Measurements from ENCODE around the gene ALDH3B1.

DNA sequence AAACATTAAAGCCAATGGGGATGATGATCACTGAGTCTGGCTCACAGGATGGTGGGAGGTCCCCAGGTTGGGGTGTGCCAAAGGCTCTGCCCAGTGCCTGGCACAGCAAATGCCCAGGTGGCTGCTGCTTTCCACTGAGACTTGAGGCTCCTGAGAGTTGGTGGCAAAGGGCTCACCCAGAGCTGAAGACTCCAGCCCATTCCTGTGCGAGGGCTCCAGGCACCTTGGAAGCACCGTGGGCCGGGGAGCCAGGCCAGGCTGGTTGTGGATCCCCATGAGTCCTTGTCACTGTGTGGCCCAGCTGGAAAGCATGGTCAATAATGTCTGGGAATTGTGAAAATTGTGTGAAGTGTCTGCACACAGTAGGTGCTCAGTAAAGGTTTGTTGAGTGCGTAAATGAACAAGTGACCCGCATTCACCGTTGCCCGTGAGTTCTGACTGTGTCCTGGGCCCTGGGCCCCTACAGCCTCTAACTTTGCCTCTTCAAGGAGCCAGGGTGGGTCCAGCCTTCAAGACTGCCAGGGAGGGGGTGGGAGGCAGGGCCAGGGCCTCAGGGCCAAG lies 3.4 kb upstream of the ALDH3B1 start:
- TF ChIP-seq, protein P1, sequence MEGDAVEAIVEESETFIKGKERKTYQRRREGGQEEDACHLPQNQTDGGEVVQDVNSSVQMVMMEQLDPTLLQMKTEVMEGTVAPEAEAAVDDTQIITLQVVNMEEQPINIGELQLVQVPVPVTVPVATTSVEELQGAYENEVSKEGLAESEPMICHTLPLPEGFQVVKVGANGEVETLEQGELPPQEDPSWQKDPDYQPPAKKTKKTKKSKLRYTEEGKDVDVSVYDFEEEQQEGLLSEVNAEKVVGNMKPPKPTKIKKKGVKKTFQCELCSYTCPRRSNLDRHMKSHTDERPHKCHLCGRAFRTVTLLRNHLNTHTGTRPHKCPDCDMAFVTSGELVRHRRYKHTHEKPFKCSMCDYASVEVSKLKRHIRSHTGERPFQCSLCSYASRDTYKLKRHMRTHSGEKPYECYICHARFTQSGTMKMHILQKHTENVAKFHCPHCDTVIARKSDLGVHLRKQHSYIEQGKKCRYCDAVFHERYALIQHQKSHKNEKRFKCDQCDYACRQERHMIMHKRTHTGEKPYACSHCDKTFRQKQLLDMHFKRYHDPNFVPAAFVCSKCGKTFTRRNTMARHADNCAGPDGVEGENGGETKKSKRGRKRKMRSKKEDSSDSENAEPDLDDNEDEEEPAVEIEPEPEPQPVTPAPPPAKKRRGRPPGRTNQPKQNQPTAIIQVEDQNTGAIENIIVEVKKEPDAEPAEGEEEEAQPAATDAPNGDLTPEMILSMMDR (IDR thresholded peaks at IDR 0.05): no peak
- no peak for TF ChIP-seq POLR2A (IDR thresholded peaks at IDR 0.05)
